WTC11 (cell line): Measurements from ENCODE around the gene SH3BP5L. TPM values are rescaled to one million over a fixed set of nuclear protein-coding genes. Genes with fewer than 3 reads are reported as not detected.
A peak's percentile ranks its signal among the peaks of the same experiment; 100 is the strongest.

ENCODE experiments used
- ATAC-seq: fragments of 200-7000 bp; cut with Tn5 transposase; 2 replicates; pipeline ENCODE4 v1.10.0; 2021; ENCODE audit warnings: mild to moderate bottlenecking, moderate library complexity
- CTCF ChIA-PET: fragments of 300-600 bp; sonication (Branson Sonifier 250); formaldehyde crosslinking; loops from one replicate; lab custom pipeline; 2021; ENCODE audit warnings: antibody characterized with exemption; lab: Charles Lee
- POLR2A ChIA-PET: fragments of 350-600 bp; sonication (Branson Sonifier 250); formaldehyde crosslinking; loops from one replicate; lab custom pipeline; 2021; ENCODE audit warnings: antibody characterized with exemption; lab: Charles Lee
- DNase-seq: peaks from one replicate; pipeline ENCODE4 v3.0.0; 2021; ENCODE audit warnings: low spot score
- H3K27ac Mint-ChIP-seq: 2 replicates; pipeline ENCODE4 v1.8.0; 2021; ENCODE audit warnings: mixed read lengths
- H3K27me3 Mint-ChIP-seq: 2 replicates; pipeline ENCODE4 v1.8.0; 2021; ENCODE audit warnings: low read depth, mild to moderate bottlenecking, moderate library complexity, mixed read lengths
- H3K36me3 Mint-ChIP-seq: 2 replicates; pipeline ENCODE4 v1.8.0; 2021; ENCODE audit warnings: mixed read lengths
- H3K4me1 Mint-ChIP-seq: 2 replicates; pipeline ENCODE4 v1.8.0; 2022; ENCODE audit warnings: mixed read lengths
- H3K4me3 Mint-ChIP-seq: 2 replicates; pipeline ENCODE4 v1.8.0; 2021; ENCODE audit warnings: mild to moderate bottlenecking, moderate library complexity, mixed read lengths
- H3K9me3 Mint-ChIP-seq: 2 replicates; pipeline ENCODE4 v1.8.0; 2021; ENCODE audit warnings: mixed read lengths
- ATF2 ChIP-seq: sonication (generic); formaldehyde crosslinking; IDR thresholded peaks from 2 replicates; pipeline ENCODE4 v1.8.1; 2022; ENCODE audit warnings: low read depth, missing genetic modification reagents, borderline replicate concordance
- ATF3 ChIP-seq: sonication (generic); formaldehyde crosslinking; conservative IDR thresholded peaks from 2 replicates; pipeline ENCODE4 v1.8.1; 2022; ENCODE audit warnings: mild to moderate bottlenecking, missing genetic modification reagents
- ATF6 ChIP-seq: sonication (generic); formaldehyde crosslinking; IDR thresholded peaks from 2 replicates; pipeline ENCODE4 v1.8.1; 2023; ENCODE audit warnings: mild to moderate bottlenecking, missing genetic modification reagents
- E2F5 ChIP-seq: sonication (generic); formaldehyde crosslinking; IDR thresholded peaks from 2 replicates; pipeline ENCODE4 v1.8.1; 2022; ENCODE audit warnings: mild to moderate bottlenecking, moderate library complexity, missing genetic modification reagents
- EMX1 ChIP-seq: fragments of 250-450 bp; sonication (Bioruptor Pico); IDR thresholded peaks from 2 replicates; pipeline ENCODE4 v1.8.0; 2021; ENCODE audit warnings: mild to moderate bottlenecking
- ERG ChIP-seq: fragments of 250-450 bp; sonication (Bioruptor Pico); IDR thresholded peaks from 2 replicates; pipeline ENCODE4 v1.8.0; 2021; ENCODE audit warnings: mild to moderate bottlenecking
- FOXP1 ChIP-seq: sonication (generic); formaldehyde crosslinking; IDR thresholded peaks from 2 replicates; pipeline ENCODE4 v1.8.0; 2022; ENCODE audit warnings: missing genetic modification reagents, mild to moderate bottlenecking, moderate library complexity, borderline replicate concordance
- GTF2I ChIP-seq: fragments of 250-450 bp; sonication (Bioruptor Pico); conservative IDR thresholded peaks from 2 replicates; pipeline ENCODE4 v1.4.0; 2021; ENCODE audit warnings: mild to moderate bottlenecking
- JUN ChIP-seq: sonication (generic); formaldehyde crosslinking; IDR thresholded peaks from 2 replicates; pipeline ENCODE4 v1.8.0; 2023; ENCODE audit warnings: mild to moderate bottlenecking, missing genetic modification reagents
- KAT7 ChIP-seq: sonication (generic); formaldehyde crosslinking; IDR thresholded peaks from 2 replicates; pipeline ENCODE4 v1.8.1; 2023; ENCODE audit warnings: missing genetic modification reagents, mild to moderate bottlenecking, borderline replicate concordance
- MYBL2 ChIP-seq: sonication (generic); formaldehyde crosslinking; IDR thresholded peaks from 2 replicates; pipeline ENCODE4 v1.8.1; 2023; ENCODE audit warnings: mild to moderate bottlenecking, moderate library complexity, missing genetic modification reagents
- NR3C1 ChIP-seq: sonication (generic); formaldehyde crosslinking; conservative IDR thresholded peaks from 2 replicates; pipeline ENCODE4 v1.8.1; 2023; ENCODE audit warnings: low read depth, mild to moderate bottlenecking, missing genetic modification reagents
- SOX15 ChIP-seq: fragments of 250-450 bp; sonication (Bioruptor Pico); IDR thresholded peaks from 2 replicates; pipeline ENCODE4 v1.9.0; 2021; ENCODE audit warnings: mild to moderate bottlenecking
- USF2 ChIP-seq: sonication (generic); formaldehyde crosslinking; IDR thresholded peaks from 2 replicates; pipeline ENCODE4 v1.8.1; 2023; ENCODE audit warnings: mild to moderate bottlenecking, missing genetic modification reagents, moderate library complexity
- ZBTB21 ChIP-seq: sonication (generic); formaldehyde crosslinking; IDR thresholded peaks from 2 replicates; pipeline ENCODE4 v1.8.1; 2023; ENCODE audit warnings: mild to moderate bottlenecking, missing genetic modification reagents, borderline replicate concordance
- ZBTB43 ChIP-seq: sonication (generic); formaldehyde crosslinking; IDR thresholded peaks from 2 replicates; pipeline ENCODE4 v1.8.1; 2023; ENCODE audit warnings: mild to moderate bottlenecking, missing genetic modification reagents
- ZNF219 ChIP-seq: sonication (generic); formaldehyde crosslinking; IDR thresholded peaks from 2 replicates; pipeline ENCODE4 v1.8.0; 2023; ENCODE audit warnings: missing genetic modification reagents, mild to moderate bottlenecking, borderline replicate concordance
- ZNF232 ChIP-seq: sonication (generic); formaldehyde crosslinking; IDR thresholded peaks from 2 replicates; pipeline ENCODE4 v1.8.0; 2022; ENCODE audit warnings: mild to moderate bottlenecking, missing genetic modification reagents
- ZNF532 ChIP-seq: fragments of 250-450 bp; sonication (Bioruptor Pico); IDR thresholded peaks from 2 replicates; pipeline ENCODE4 v1.9.0; 2021; ENCODE audit warnings: mild to moderate bottlenecking, borderline replicate concordance
- total RNA-seq: library from RNA; stranded (reverse); gene quantifications from 3 replicates; pipeline ENCODE4 v1.2.3, GENCODE V29; 2021

Gene SH3BP5L
- total RNA-seq, 1 experiment from 2014 or later, result 32.9 TPM

- no peak overlapping the region for H3K27ac Mint-ChIP-seq
- peak; percentile 90 for ATAC-seq
- CTCF ChIA-PET, result interaction anchor here (0.6 to 1.9 kb wide), 10 partner anchors 9 to 95 kb away, joined by 3 to 11 read pairs (median 5); partner anchors contain the start of genes SH3BP5L, ZNF672 and ZNF692
- H3K9me3 Mint-ChIP-seq, result no peaks in the 10 kb centered on the region
- H3K27me3 Mint-ChIP-seq, result no peaks in the 10 kb centered on the region
- peak; percentile 36 for DNase-seq
- POLR2A ChIA-PET, result no interaction called here
- peaks cover 14% of the 10 kb centered on the region for H3K4me1 Mint-ChIP-seq
- peaks cover 43% of the 10 kb centered on the region for H3K36me3 Mint-ChIP-seq
- TF ChIP-seq MYBL2 (CRISPR knock-in tag) (no peak), USF2 (no peak), GTF2I (CRISPR knock-in tag) (no peak), ATF3 (CRISPR knock-in tag) (no peak), ERG (CRISPR knock-in tag) (no peak), ATF2 (CRISPR knock-in tag) (no peak), ZBTB43 (CRISPR knock-in tag) (no peak), KAT7 (CRISPR knock-in tag) (no peak), SOX15 (no peak), ZBTB21 (CRISPR knock-in tag) (no peak), JUN (no peak), EMX1 (no peak), FOXP1 (CRISPR knock-in tag) (no peak), E2F5 (CRISPR knock-in tag) (no peak), ATF6 (CRISPR knock-in tag) (no peak), ZNF219 (CRISPR knock-in tag) (no peak), ZNF232 (CRISPR knock-in tag) (no peak), NR3C1 (no peak), ZNF532 (CRISPR knock-in tag) (no peak)
- no peak overlapping the region for H3K4me3 Mint-ChIP-seq
Observed at GRCh38 chr1:248811514-248812490, 13.9 kb downstream of the SH3BP5L start.
